ENCODE data around the gene COMMD6. TPM values are rescaled to one million over a fixed set of nuclear protein-coding genes. Genes with fewer than 3 reads are reported as not detected.

The COMMD6 gene
- total and polyA plus RNA-seq, 2 of the 4 experiments (the other 2 are of a cell fraction) = 63.5 to 144 TPM

DNA sequence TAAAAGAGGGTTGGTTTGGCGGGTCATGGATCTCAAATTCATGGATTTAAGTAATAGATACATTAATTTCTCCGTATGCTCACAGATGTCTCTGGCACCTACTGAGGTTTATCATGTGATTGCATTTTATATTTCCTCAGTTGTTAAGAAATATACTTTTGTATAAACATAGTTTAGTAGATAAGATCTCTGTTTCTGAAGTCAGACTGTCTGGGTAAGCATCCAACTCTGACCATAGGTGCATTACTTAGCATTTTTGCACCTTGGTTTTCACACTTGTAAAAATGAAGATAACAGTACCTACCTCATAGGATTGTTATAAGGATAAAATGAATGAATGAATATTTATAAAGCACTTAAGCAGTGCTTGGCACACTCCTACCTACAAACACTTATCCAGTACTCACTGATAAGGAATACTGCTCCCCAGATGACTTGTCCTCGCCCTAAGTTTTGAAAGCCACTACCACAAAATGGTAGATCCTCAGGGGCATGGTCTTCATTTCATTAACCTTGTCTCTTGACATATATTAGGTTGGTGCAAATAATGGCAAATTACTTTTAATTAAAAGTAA, 26.5 kb downstream of the COMMD6 start:
- no peak overlapping the region for H3K14ac ChIP-seq (replicated peaks; ENCODE audit: low read depth, low read length)
- no TSS peak for BruUV-seq (replicated peaks)
- no peak overlapping the region for H4K5ac ChIP-seq (ENCODE audit: low read depth, low read length)
- ChIA-PET CTCF (no interaction called here), POLR2A (ENCODE audit: unreplicated experiment) (no interaction called here)
- no peaks in the 10 kb centered on the region for H3K9me1 ChIP-seq (ENCODE audit: insufficient read depth, low read length)
- no peak overlapping the region for H2AFZ ChIP-seq (replicated peaks; ENCODE audit: low read length, poor library complexity)
- no peak overlapping the region for H3K4ac ChIP-seq (ENCODE audit: low read depth, low read length)
- dilution Hi-C loops (cut with HindIII; ENCODE audit: low sequenced_read_pairs, unreplicated experiment) (no loop called here), in situ Hi-C loops (cut with MboI; ENCODE audit: low sequenced_read_pairs) (no loop called here), intact Hi-C loops (cut with micrococcal nuclease) (no loop called here)
- WGBS, 2 experiments (ENCODE audit: extremely low coverage in 2 of 2, insufficient read length in 1 of 2) = no CpG with 5 or more reads among the region's 3 CpGs
- H2AK5ac ChIP-seq (ENCODE audit: low read depth, low read length) = no peak overlapping the region
- TF ChIP-seq MAFK (IDR thresholded peaks at IDR 0.05; ENCODE audit: low read depth, low read length) = no peak
- no peak for TF ChIP-seq SMC3 (IDR thresholded peaks at IDR 0.05; ENCODE audit: low read depth, low read length)
- no peak for TF ChIP-seq MAZ (IDR thresholded peaks at IDR 0.05; ENCODE audit: borderline replicate concordance, low read depth, low read length)
- TF ChIP-seq, protein P1, sequence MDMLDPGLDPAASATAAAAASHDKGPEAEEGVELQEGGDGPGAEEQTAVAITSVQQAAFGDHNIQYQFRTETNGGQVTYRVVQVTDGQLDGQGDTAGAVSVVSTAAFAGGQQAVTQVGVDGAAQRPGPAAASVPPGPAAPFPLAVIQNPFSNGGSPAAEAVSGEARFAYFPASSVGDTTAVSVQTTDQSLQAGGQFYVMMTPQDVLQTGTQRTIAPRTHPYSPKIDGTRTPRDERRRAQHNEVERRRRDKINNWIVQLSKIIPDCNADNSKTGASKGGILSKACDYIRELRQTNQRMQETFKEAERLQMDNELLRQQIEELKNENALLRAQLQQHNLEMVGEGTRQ (IDR thresholded peaks at IDR 0.05; ENCODE audit: low read depth, low read length) = no peak
- TF ChIP-seq MXI1 (IDR thresholded peaks at IDR 0.05; ENCODE audit: borderline replicate concordance, low read depth, low read length) = no peak
- TF ChIP-seq RFX5 (IDR thresholded peaks at IDR 0.05; ENCODE audit: low read depth, low read length) = no peak
- no peak overlapping the region for H2AK9ac ChIP-seq (replicated peaks; ENCODE audit: low read depth, low read length, poor library complexity)
- H2BK5ac ChIP-seq (ENCODE audit: low read depth, low read length, poor library complexity, severe bottlenecking) = no peak overlapping the region
- H3K4me1 ChIP-seq (ENCODE audit: control insufficient read depth, insufficient read depth, low read length) = no peaks in the 10 kb centered on the region
- H3K27ac ChIP-seq (ENCODE audit: insufficient read depth, low read length) = no peak overlapping the region
- no peak overlapping the region for H3K9ac ChIP-seq (ENCODE audit: low read depth, low read length)
- H3K4me2 ChIP-seq (ENCODE audit: low read depth, low read length) = no peak overlapping the region
- H2BK15ac ChIP-seq (ENCODE audit: low read depth, low read length) = no peak overlapping the region
- H3K18ac ChIP-seq (ENCODE audit: low read depth, low read length) = no peak overlapping the region
- H3K36me3 ChIP-seq (ENCODE audit: control insufficient read depth, insufficient read depth, low read length) = no peaks in the 10 kb centered on the region
- no peak overlapping the region for H4K8ac ChIP-seq (ENCODE audit: low read depth in 2 of 2, low read length in 2 of 2)
- no peak overlapping the region for H3K23ac ChIP-seq (ENCODE audit: low read depth, low read length)
- DNase-seq = no peak
- H3K9me3 ChIP-seq (ENCODE audit: control insufficient read depth, insufficient read depth, low read length) = no peaks in the 10 kb centered on the region
- H2BK120ac ChIP-seq (ENCODE audit: low read depth, low read length) = no peak overlapping the region
- H3K4me3 ChIP-seq (ENCODE audit: insufficient read depth, low read depth, low read length) = no peak overlapping the region
- no peaks in the 10 kb centered on the region for H3K27me3 ChIP-seq (ENCODE audit: control insufficient read depth, insufficient read depth, low read length)
- no peaks in the 10 kb centered on the region for H4K20me1 ChIP-seq (ENCODE audit: insufficient read depth, low read length)
- no peak overlapping the region for H3K56ac ChIP-seq (ENCODE audit: extremely low read depth, insufficient read depth, low read length)
- no peak overlapping the region for H4K91ac ChIP-seq (ENCODE audit: insufficient read depth, low read depth, low read length)
- no peak for ATAC-seq (ENCODE audit: low read depth)
- no peak overlapping the region for H2BK20ac ChIP-seq (ENCODE audit: low read depth, low read length)
- no peaks in the 10 kb centered on the region for H3K79me1 ChIP-seq (ENCODE audit: low read depth in 1 of 2, low read length in 2 of 2)

Data from IMR-90 (cell line).